ENCODE data around the gene KLK5.
"Not testable (repeated sequence)": the region's sequence is repeated elsewhere in the genome, so short reads cannot be mapped to it uniquely, and the experiment has no call there.

Gene KLK5

DNA sequence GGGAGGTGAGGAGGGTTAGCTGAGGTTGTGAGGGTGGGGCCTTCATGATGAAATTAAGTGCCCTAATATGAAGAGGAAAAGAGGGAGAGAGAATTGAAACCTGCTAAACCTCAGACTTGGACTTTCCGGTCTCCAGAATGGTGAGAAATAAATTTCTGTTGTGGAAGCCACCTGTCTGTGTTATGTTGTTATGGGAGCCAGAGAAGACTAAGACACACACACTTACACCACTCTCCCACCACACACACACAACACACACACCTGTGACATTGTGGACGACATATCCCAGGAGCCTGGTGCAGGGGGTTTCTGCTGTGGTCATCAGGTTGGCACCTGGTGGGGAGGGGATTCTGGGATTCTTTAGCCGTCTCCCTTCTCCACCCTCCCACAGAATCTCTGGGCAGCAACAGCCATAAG, 55.6 kb downstream of the KLK5 start:
- no peaks in the 10 kb centered on the region for H4K20me1 ChIP-seq (ENCODE audit: insufficient read depth, low read length, poor library complexity, severe bottlenecking)
- no peak overlapping the region for H3K4me3 ChIP-seq (ENCODE audit: low read length, poor library complexity, severe bottlenecking)
- H3K9me3 ChIP-seq (ENCODE audit: insufficient read depth, low read depth, low read length): no peaks in the 10 kb centered on the region
- H3K27me3 ChIP-seq (ENCODE audit: insufficient read depth, low read length, poor library complexity, severe bottlenecking): no peaks in the 10 kb centered on the region
- H2AFZ ChIP-seq (ENCODE audit: low read length): no peak overlapping the region
- H3K4me2 ChIP-seq (ENCODE audit: low read depth, low read length, poor library complexity, severe bottlenecking): no peak overlapping the region
- no peaks in the 10 kb centered on the region for H3K79me2 ChIP-seq (ENCODE audit: insufficient read depth, low read length)
- TF ChIP-seq, protein P1, sequence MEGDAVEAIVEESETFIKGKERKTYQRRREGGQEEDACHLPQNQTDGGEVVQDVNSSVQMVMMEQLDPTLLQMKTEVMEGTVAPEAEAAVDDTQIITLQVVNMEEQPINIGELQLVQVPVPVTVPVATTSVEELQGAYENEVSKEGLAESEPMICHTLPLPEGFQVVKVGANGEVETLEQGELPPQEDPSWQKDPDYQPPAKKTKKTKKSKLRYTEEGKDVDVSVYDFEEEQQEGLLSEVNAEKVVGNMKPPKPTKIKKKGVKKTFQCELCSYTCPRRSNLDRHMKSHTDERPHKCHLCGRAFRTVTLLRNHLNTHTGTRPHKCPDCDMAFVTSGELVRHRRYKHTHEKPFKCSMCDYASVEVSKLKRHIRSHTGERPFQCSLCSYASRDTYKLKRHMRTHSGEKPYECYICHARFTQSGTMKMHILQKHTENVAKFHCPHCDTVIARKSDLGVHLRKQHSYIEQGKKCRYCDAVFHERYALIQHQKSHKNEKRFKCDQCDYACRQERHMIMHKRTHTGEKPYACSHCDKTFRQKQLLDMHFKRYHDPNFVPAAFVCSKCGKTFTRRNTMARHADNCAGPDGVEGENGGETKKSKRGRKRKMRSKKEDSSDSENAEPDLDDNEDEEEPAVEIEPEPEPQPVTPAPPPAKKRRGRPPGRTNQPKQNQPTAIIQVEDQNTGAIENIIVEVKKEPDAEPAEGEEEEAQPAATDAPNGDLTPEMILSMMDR (conservative IDR thresholded peaks at IDR 0.05; ENCODE audit: low read length): no peak
- TF ChIP-seq EZH2phosphoT487 (IDR thresholded peaks at IDR 0.05; ENCODE audit: borderline replicate concordance): no peak
- no peaks in the 10 kb centered on the region for H3F3A ChIP-seq (ENCODE audit: low read depth)
- no peaks in the 10 kb centered on the region for H3K9me2 ChIP-seq (replicated peaks; ENCODE audit: low read depth, low read length)
- no peaks in the 10 kb centered on the region for H3K36me3 ChIP-seq (ENCODE audit: insufficient read depth, low read length)
- H3K9ac ChIP-seq (ENCODE audit: low read depth, low read length, poor library complexity, severe bottlenecking): no peak overlapping the region
- no peaks in the 10 kb centered on the region for H3K4me1 ChIP-seq (ENCODE audit: insufficient read depth, low read length, poor library complexity, severe bottlenecking)

DNA sequence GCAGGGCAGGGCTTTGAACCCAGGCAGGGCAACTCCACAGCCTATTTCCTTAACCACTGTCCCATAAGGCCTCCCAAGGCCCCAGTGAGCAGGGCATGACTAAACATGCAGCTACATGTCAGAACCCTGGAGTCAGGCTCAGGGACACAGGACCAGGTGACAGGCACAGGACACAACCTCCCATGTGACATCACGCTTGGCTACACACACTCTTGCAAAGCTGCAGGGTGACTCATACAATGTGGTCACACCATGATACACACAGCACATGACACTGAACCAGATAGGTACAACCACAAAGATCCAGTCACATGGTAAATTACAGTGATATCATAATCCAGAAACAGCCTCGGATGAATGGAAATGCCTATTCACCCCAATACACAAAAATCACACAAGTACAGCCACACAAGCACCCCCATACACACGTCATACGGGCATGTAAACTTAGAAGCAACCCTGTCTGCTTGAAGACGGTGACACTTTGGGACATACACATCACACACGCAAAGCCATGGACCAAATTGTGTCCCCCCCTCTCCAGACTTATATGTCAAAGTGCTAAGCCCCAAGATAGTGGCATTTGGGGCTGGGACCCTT, 56.1 kb downstream of the KLK5 start:
- Histone ChIP-seq H4K20me1 (ENCODE audit: insufficient read depth, low read length, poor library complexity, severe bottlenecking) (no peaks in the 10 kb centered on the region), H2AFZ (ENCODE audit: low read length) (no peak overlapping the region), H3F3A (ENCODE audit: low read depth) (no peaks in the 10 kb centered on the region), H3K4me2 (ENCODE audit: low read depth, low read length, poor library complexity, severe bottlenecking) (no peak overlapping the region), H3K9ac (ENCODE audit: low read depth, low read length, poor library complexity, severe bottlenecking) (no peak overlapping the region), H3K4me3 (ENCODE audit: low read length, poor library complexity, severe bottlenecking) (no peak overlapping the region), H3K27me3 (ENCODE audit: insufficient read depth, low read length, poor library complexity, severe bottlenecking) (no peaks in the 10 kb centered on the region), H3K4me1 (ENCODE audit: insufficient read depth, low read length, poor library complexity, severe bottlenecking) (no peaks in the 10 kb centered on the region), H3K9me3 (ENCODE audit: insufficient read depth, low read depth, low read length) (no peaks in the 10 kb centered on the region), H3K36me3 (ENCODE audit: insufficient read depth, low read length) (no peaks in the 10 kb centered on the region), H3K9me2 (replicated peaks; ENCODE audit: low read depth, low read length) (no peaks in the 10 kb centered on the region), H3K79me2 (ENCODE audit: insufficient read depth, low read length) (no peaks in the 10 kb centered on the region)
- TF ChIP-seq, protein P1 (conservative IDR thresholded peaks at IDR 0.05; ENCODE audit: low read length): no peak
- TF ChIP-seq EZH2phosphoT487 (IDR thresholded peaks at IDR 0.05; ENCODE audit: borderline replicate concordance): no peak

DNA sequence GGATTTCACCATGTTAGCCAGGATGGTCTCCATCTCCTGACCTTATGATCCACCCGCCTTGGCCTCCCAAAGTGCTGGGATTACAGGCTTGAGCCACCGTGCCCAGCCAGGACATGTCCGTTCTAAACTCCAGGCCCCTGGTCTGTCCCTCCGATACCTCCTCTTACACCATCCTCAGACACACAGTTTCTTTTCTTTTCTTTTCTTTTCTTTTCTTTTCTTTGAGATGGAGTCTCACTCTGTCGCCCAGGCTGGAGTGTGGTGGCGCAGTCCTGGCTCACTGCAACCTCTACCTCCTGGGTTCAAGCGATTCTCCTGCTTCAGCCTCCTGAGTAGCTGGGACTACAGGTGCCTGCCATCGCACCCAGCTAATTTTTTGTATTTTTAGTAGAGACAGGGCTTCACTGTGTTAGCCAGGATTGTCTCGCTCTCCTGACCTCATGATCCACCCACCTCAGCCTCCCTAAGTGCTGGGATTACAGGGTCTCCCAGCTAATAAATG, 56.7 kb downstream of the KLK5 start:
- H3K4me2 ChIP-seq (ENCODE audit: low read depth, low read length, poor library complexity, severe bottlenecking); H3K4me1 ChIP-seq (ENCODE audit: insufficient read depth, low read length, poor library complexity, severe bottlenecking); H2AFZ ChIP-seq (ENCODE audit: low read length); H3K9ac ChIP-seq (ENCODE audit: low read depth, low read length, poor library complexity, severe bottlenecking); H3K9me3 ChIP-seq (ENCODE audit: insufficient read depth, low read depth, low read length); H3K36me3 ChIP-seq (ENCODE audit: insufficient read depth, low read length); H3F3A ChIP-seq (ENCODE audit: low read depth); H4K20me1 ChIP-seq (ENCODE audit: insufficient read depth, low read length, poor library complexity, severe bottlenecking); H3K4me3 ChIP-seq (ENCODE audit: low read length, poor library complexity, severe bottlenecking); H3K9me2 ChIP-seq (replicated peaks; ENCODE audit: low read depth, low read length); H3K27me3 ChIP-seq (ENCODE audit: insufficient read depth, low read length, poor library complexity, severe bottlenecking); H3K79me2 ChIP-seq (ENCODE audit: insufficient read depth, low read length): not testable (repeated sequence)

Data from Loucy (cell line).